GM12891 (cell line): ENCODE results near the gene GARIN5A.

ENCODE experiments used
- POLR2A ChIP-seq: IDR thresholded peaks from 2 replicates; pipeline ENCODE4 v1.6.1; 2011; ENCODE audit warnings: low read depth, low read length, control low read depth
- POLR2AphosphoS5 ChIP-seq: IDR thresholded peaks from 2 replicates; pipeline ENCODE4 v1.6.1; 2011; ENCODE audit warnings: low read depth, low read length, control low read depth

DNA sequence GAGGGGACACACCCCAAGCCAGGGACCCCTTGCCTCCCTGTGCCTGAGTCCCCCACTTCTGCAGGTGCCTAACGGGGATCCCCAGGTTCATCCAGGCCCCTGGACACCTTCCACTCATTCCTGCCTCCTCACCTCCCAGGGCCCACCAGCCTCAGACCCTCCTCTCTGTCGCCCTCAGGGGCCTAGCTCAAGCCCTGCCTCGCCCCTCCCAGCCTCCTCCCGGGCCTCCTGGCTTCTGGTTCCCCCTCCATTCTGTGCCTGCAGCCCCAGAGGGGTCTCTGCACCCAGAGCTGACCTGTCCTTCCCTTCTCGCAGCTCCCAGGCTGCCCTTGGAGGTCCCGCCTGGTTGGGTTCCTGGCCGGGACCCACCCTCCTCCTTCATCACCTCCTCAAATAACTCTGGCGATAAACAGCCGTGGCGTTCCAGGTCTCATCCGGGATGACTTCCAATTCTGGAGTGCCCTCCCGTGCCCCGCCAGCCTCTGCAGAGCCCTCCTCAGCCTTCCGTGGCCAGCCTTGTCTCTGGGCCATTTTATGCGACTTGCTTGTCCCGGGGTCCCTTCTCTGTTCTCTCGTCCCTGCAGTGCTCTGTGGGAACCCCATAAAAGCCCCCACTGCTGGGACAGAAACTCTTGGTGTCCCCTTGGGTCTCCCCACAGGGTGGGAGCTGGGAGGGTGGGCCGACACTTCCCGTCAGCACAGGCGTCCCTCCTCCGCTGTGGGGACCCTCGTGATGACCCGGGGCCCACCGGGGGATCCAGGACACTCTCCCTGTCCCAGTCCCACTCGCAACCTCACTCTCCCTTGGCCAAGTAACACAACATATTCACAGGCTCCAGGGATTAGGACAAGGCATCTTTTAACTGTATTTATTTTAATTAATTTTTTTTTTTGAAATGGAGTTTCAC lies 25.2 kb upstream of the GARIN5A start:
- TF ChIP-seq POLR2A, result no peak
- TF ChIP-seq POLR2AphosphoS5, result no peak
